ENCODE measurements around the gene TAP1. TPM values are rescaled to one million over a fixed set of nuclear protein-coding genes. Genes with fewer than 3 reads are reported as not detected.

Gene TAP1
- total and polyA plus RNA-seq, 2 of the 8 experiments (the other 6 are each of a cell fraction or from before 2014, with no cell fraction given) = 16.8 to 22.0 TPM

GRCh38 chr6:32814145-32814544, 39.4 kb downstream of the TAP1 start:
- no peak overlapping the region for H3K4me2 ChIP-seq (ENCODE audit: insufficient read depth in 1 of 2, low read depth in 2 of 2, low read length in 2 of 2)
- no peaks in the 10 kb centered on the region for H3K9me3 ChIP-seq (ENCODE audit: insufficient read depth in 2 of 2, low read depth in 1 of 2, low read length in 1 of 2)
- H3K27me3 ChIP-seq (replicated peaks in 1 of 4; ENCODE audit: control insufficient read depth in 3 of 4, extremely low read depth in 1 of 4, insufficient read depth in 3 of 4, low read length in 3 of 4) = no peaks in the 10 kb centered on the region
- no peak overlapping the region for H4K5ac ChIP-seq (ENCODE audit: insufficient read length, low read depth, low read length)
- H3K4ac ChIP-seq (replicated peaks; ENCODE audit: insufficient read length, low read depth, low read length) = no peak overlapping the region
- no peak overlapping the region for H3K14ac ChIP-seq (ENCODE audit: insufficient read length)
- H3K79me1 ChIP-seq (ENCODE audit: low read depth, low read length) = no peaks in the 10 kb centered on the region
- no peak overlapping the region for H4K91ac ChIP-seq (replicated peaks; ENCODE audit: insufficient read length, low read length)
- H3K4me1 ChIP-seq (replicated peaks in 1 of 4; ENCODE audit: control insufficient read depth in 3 of 4, insufficient read depth in 4 of 4, low read length in 3 of 4) = no peaks in the 10 kb centered on the region
- H2BK5ac ChIP-seq (ENCODE audit: low read depth, low read length) = no peak overlapping the region
- whole genome bisulfite sequencing, 2 experiments (ENCODE audit: extremely low coverage in 1 of 2, insufficient coverage in 1 of 2, insufficient read length in 1 of 2, insufficient replicate concordance in 2 of 2, low coverage in 1 of 2, low lambda C conversion rate in 2 of 2, missing lambda C conversion rate in 1 of 2) = 84% methylated on average over 2 of the region's 2 CpGs; no CpG with 5 or more reads in 1 of the 2 experiments
- DNase-seq (ENCODE audit: low read depth in 1 of 2, low spot score in 2 of 2) = no peak
- H3K23ac ChIP-seq (ENCODE audit: insufficient read length) = no peak overlapping the region
- no peaks in the 10 kb centered on the region for H3K79me2 ChIP-seq (ENCODE audit: control insufficient read depth in 1 of 2, insufficient read depth in 2 of 2, low read length in 2 of 2)
- H4K20me1 ChIP-seq (replicated peaks in 1 of 2; ENCODE audit: control insufficient read depth in 1 of 2, insufficient read depth in 2 of 2, low read length in 2 of 2) = no peaks in the 10 kb centered on the region
- no peaks in the 10 kb centered on the region for H3K36me3 ChIP-seq (ENCODE audit: control insufficient read depth in 2 of 4, insufficient read depth in 4 of 4, low read length in 3 of 4)
- H2BK12ac ChIP-seq (ENCODE audit: low read depth, low read length) = no peak overlapping the region
- no peak overlapping the region for H3K27ac ChIP-seq (ENCODE audit: low read depth, low read length)
- H4K8ac ChIP-seq (ENCODE audit: extremely low read depth, insufficient read depth, low read length) = no peak overlapping the region
- ChIA-PET POLR2A (ENCODE audit: partially characterized antibody) (no interaction called here), CTCF (ENCODE audit: partially characterized antibody) (interaction anchor here (1.2 to 3.2 kb wide), 4 partner anchors 12 to 72 kb away, joined by 5 to 9 read pairs (median 7); partner anchors contain the start of gene TAP2)
- H3K18ac ChIP-seq (ENCODE audit: extremely low read depth, low read length) = no peak overlapping the region
- FAIRE-seq = no peak
- no peak overlapping the region for H2BK20ac ChIP-seq (ENCODE audit: low read length)
- no peaks in the 10 kb centered on the region for H3K23me2 ChIP-seq (ENCODE audit: low read depth, low read length)
- H2AFZ ChIP-seq (ENCODE audit: low read length) = no peak overlapping the region
- no peak overlapping the region for H2AK5ac ChIP-seq (ENCODE audit: low read depth, low read length)
- no peak overlapping the region for H3K4me3 ChIP-seq (ENCODE audit: extremely low read depth in 1 of 4, insufficient read depth in 2 of 4, low read depth in 3 of 4, low read length in 4 of 4)
- no peak overlapping the region for H2BK120ac ChIP-seq (replicated peaks; ENCODE audit: low read depth, low read length)
- H3K9ac ChIP-seq (replicated peaks in 1 of 4; ENCODE audit: extremely low read depth in 1 of 4, low read depth in 3 of 4, low read length in 3 of 4) = no peak overlapping the region
- TF ChIP-seq E2F6 (IDR thresholded peaks at IDR 0.05) (no peak), CREB1 (IDR thresholded peaks at IDR 0.05) (no peak), CBX5 (IDR thresholded peaks at IDR 0.05; ENCODE audit: low read depth, low read length) (no peak), CHD1 (IDR thresholded peaks at IDR 0.05; ENCODE audit: low read depth, low read length) (no peak), RXRA (IDR thresholded peaks at IDR 0.05; ENCODE audit: insufficient read depth, low read depth, low read length) (no peak), ZNF274 (IDR thresholded peaks at IDR 0.05; ENCODE audit: borderline replicate concordance, extremely low read depth, low read length) (no peak)
- TF ChIP-seq, protein P1, sequence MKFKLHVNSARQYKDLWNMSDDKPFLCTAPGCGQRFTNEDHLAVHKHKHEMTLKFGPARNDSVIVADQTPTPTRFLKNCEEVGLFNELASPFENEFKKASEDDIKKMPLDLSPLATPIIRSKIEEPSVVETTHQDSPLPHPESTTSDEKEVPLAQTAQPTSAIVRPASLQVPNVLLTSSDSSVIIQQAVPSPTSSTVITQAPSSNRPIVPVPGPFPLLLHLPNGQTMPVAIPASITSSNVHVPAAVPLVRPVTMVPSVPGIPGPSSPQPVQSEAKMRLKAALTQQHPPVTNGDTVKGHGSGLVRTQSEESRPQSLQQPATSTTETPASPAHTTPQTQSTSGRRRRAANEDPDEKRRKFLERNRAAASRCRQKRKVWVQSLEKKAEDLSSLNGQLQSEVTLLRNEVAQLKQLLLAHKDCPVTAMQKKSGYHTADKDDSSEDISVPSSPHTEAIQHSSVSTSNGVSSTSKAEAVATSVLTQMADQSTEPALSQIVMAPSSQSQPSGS (IDR thresholded peaks at IDR 0.05; ENCODE audit: low read length) = no peak
- TF ChIP-seq, protein P2, sequence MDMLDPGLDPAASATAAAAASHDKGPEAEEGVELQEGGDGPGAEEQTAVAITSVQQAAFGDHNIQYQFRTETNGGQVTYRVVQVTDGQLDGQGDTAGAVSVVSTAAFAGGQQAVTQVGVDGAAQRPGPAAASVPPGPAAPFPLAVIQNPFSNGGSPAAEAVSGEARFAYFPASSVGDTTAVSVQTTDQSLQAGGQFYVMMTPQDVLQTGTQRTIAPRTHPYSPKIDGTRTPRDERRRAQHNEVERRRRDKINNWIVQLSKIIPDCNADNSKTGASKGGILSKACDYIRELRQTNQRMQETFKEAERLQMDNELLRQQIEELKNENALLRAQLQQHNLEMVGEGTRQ (IDR thresholded peaks at IDR 0.05; ENCODE audit: low read length) = no peak
- H3K56ac ChIP-seq (replicated peaks; ENCODE audit: insufficient read length, low read depth, low read length) = no peak overlapping the region
- no peak overlapping the region for H2BK15ac ChIP-seq (ENCODE audit: low read length)

All from H1 (cell line).